ENCODE results near the gene TGIF2. TPM values are rescaled to one million over a fixed set of nuclear protein-coding genes. Genes with fewer than 3 reads are reported as not detected.

The TGIF2 gene
- total RNA-seq, 1 donor from 2014 or later: 10.1 TPM

- DNase-seq: no peak
- Mint-ChIP-seq H3K27me3 (ENCODE audit: unreplicated experiment) (peaks cover 8% of the 10 kb centered on the region), H3K27ac (ENCODE audit: unreplicated experiment) (no peak overlapping the region), H3K4me3 (ENCODE audit: unreplicated experiment) (no peak overlapping the region), H3K36me3 (ENCODE audit: unreplicated experiment) (peaks cover 5% of the 10 kb centered on the region), H3K4me1 (ENCODE audit: low read depth, unreplicated experiment) (no peaks in the 10 kb centered on the region), H3K9me3 (ENCODE audit: unreplicated experiment) (peaks cover 8% of the 10 kb centered on the region)
- TF ChIP-seq CTCF (IDR thresholded peaks at IDR 0.05; ENCODE audit: partially characterized antibody, unreplicated experiment): no peak
These were observed 7.9 kb upstream of the TGIF2 start for GRCh38 chr20:36565520-36565919.

GRCh38 chr20:36569847-36570429 lies 3.5 kb upstream of the TGIF2 start:
- H3K27ac Mint-ChIP-seq (ENCODE audit: unreplicated experiment): no peak overlapping the region
- H3K4me3 Mint-ChIP-seq (ENCODE audit: unreplicated experiment): no peak overlapping the region
- H3K27me3 Mint-ChIP-seq (ENCODE audit: unreplicated experiment): peaks cover 10% of the 10 kb centered on the region
- H3K4me1 Mint-ChIP-seq (ENCODE audit: low read depth, unreplicated experiment): peaks cover 5% of the 10 kb centered on the region
- DNase-seq: no peak
- H3K9me3 Mint-ChIP-seq (ENCODE audit: unreplicated experiment): peaks cover 5% of the 10 kb centered on the region
- H3K36me3 Mint-ChIP-seq (ENCODE audit: unreplicated experiment): peaks cover under 1% of the 10 kb centered on the region
- no peak for TF ChIP-seq CTCF (IDR thresholded peaks at IDR 0.05; ENCODE audit: partially characterized antibody, unreplicated experiment)

- no peak for TF ChIP-seq CTCF (IDR thresholded peaks at IDR 0.05; ENCODE audit: partially characterized antibody, unreplicated experiment)
- H3K9me3 Mint-ChIP-seq (ENCODE audit: unreplicated experiment): peaks cover 5% of the 10 kb centered on the region
- H3K4me3 Mint-ChIP-seq (ENCODE audit: unreplicated experiment): peak overlapping the region; percentile 67
- no peaks in the 10 kb centered on the region for H3K36me3 Mint-ChIP-seq (ENCODE audit: unreplicated experiment)
- H3K27ac Mint-ChIP-seq (ENCODE audit: unreplicated experiment): no peak overlapping the region
- H3K27me3 Mint-ChIP-seq (ENCODE audit: unreplicated experiment): peaks cover 16% of the 10 kb centered on the region
- no peak for DNase-seq
- peaks cover 5% of the 10 kb centered on the region for H3K4me1 Mint-ChIP-seq (ENCODE audit: low read depth, unreplicated experiment)
These were observed 1.6 kb upstream of the TGIF2 start for GRCh38 chr20:36571564-36572504.

GRCh38 chr20:36572701-36573102 lies 695 bp upstream of the TGIF2 start:
- TF ChIP-seq CTCF (IDR thresholded peaks at IDR 0.05; ENCODE audit: partially characterized antibody, unreplicated experiment): no peak
- DNase-seq: no peak
- Mint-ChIP-seq H3K27me3 (ENCODE audit: unreplicated experiment) (peaks cover 16% of the 10 kb centered on the region), H3K4me3 (ENCODE audit: unreplicated experiment) (peak overlapping the region; percentile 67), H3K36me3 (ENCODE audit: unreplicated experiment) (no peaks in the 10 kb centered on the region), H3K4me1 (ENCODE audit: low read depth, unreplicated experiment) (peaks cover 5% of the 10 kb centered on the region), H3K27ac (ENCODE audit: unreplicated experiment) (no peak overlapping the region), H3K9me3 (ENCODE audit: unreplicated experiment) (peaks cover 3% of the 10 kb centered on the region)

Measured in glutamatergic neuron (in vitro differentiated cells).